GM23338 (cell line): ENCODE measurements around the gene UXS1. TPM values are rescaled to one million over a fixed set of nuclear protein-coding genes. Genes with fewer than 3 reads are reported as not detected.

Experiments
- ATAC-seq: fragments of 200-7000 bp; cut with Tn5 transposase; 3 replicates; pipeline ENCODE4 v1.9.1; 2020
- DNase-seq: peaks from one replicate; pipeline ENCODE4 v3.0.0-alpha.2; 2015; ENCODE audit warnings: low spot score
- H2AFZ ChIP-seq: fragments of 200-600 bp; sonication (generic); 2 replicates; pipeline ENCODE4 v1.8.0; 2016; ENCODE audit warnings: antibody characterized with exemption, mild to moderate bottlenecking, moderate library complexity
- H3F3A ChIP-seq: fragments of 200-600 bp; sonication (generic); replicated peaks from 2 replicates; pipeline ENCODE4 v1.8.0; 2017; ENCODE audit warnings: antibody characterized with exemption, mixed run types, low read depth
- H3K27ac ChIP-seq: fragments of 200-600 bp; sonication (generic); 2 replicates; pipeline ENCODE4 v1.6.1; 2016; ENCODE audit warnings: low read depth
- H3K27me3 ChIP-seq: fragments of 200-600 bp; sonication (generic); 2 replicates; pipeline ENCODE4 v1.8.0; 2016; ENCODE audit warnings: mild to moderate bottlenecking, mixed run types, moderate library complexity; ENCODE audit not compliant: insufficient read depth
- H3K36me3 ChIP-seq: fragments of 200-600 bp; sonication (generic); 2 replicates; pipeline ENCODE4 v1.8.0; 2016; ENCODE audit warnings: mild to moderate bottlenecking; ENCODE audit not compliant: insufficient read depth
- H3K4me1 ChIP-seq: fragments of 200-600 bp; sonication (generic); 2 replicates; pipeline ENCODE4 v1.8.0; 2016; ENCODE audit warnings: mild to moderate bottlenecking, moderate library complexity; ENCODE audit not compliant: insufficient read depth
- H3K4me2 ChIP-seq: fragments of 200-600 bp; sonication (generic); 2 replicates; pipeline ENCODE4 v1.7.1; 2017; ENCODE audit warnings: mixed run types
- H3K4me3 ChIP-seq: fragments of 200-600 bp; sonication (generic); 2 replicates; pipeline ENCODE4 v1.6.1; 2016; ENCODE audit warnings: mixed run types
- H3K79me2 ChIP-seq: fragments of 200-600 bp; sonication (generic); replicated peaks from 2 replicates; pipeline ENCODE4 v1.8.0; 2017; ENCODE audit warnings: mild to moderate bottlenecking; ENCODE audit not compliant: insufficient read depth
- H3K9me2 ChIP-seq: fragments of 200-600 bp; sonication (generic); 2 replicates; pipeline ENCODE4 v1.8.0; 2017; ENCODE audit not compliant: insufficient read depth
- H4K20me1 ChIP-seq: fragments of 200-600 bp; sonication (generic); replicated peaks from 2 replicates; pipeline ENCODE4 v1.8.0; 2017; ENCODE audit warnings: mild to moderate bottlenecking; ENCODE audit not compliant: insufficient read depth
- H3K27ac Mint-ChIP-seq: 2 replicates; pipeline ENCODE4 v1.8.0; 2020; ENCODE audit warnings: inconsistent platforms, mild to moderate bottlenecking, moderate library complexity, mixed read lengths
- H3K27me3 Mint-ChIP-seq: 3 replicates; pipeline ENCODE4 v1.8.0; 2022; ENCODE audit warnings: low read depth, mild to moderate bottlenecking, moderate library complexity, mixed read lengths, inconsistent platforms; ENCODE audit not compliant: insufficient read depth, poor library complexity
- H3K36me3 Mint-ChIP-seq: 3 replicates; pipeline ENCODE4 v1.8.0; 2021; ENCODE audit warnings: low read depth, mild to moderate bottlenecking, inconsistent platforms, moderate library complexity, mixed read lengths
- H3K4me1 Mint-ChIP-seq: 3 replicates; pipeline ENCODE4 v1.8.0; 2020; ENCODE audit warnings: mild to moderate bottlenecking, inconsistent platforms, mixed read lengths
- H3K4me3 Mint-ChIP-seq: 3 replicates; pipeline ENCODE4 v1.8.0; 2021; ENCODE audit warnings: moderate library complexity, mild to moderate bottlenecking, inconsistent platforms, mixed read lengths
- H3K9me3 Mint-ChIP-seq: 3 replicates; pipeline ENCODE4 v1.8.0; 2020; ENCODE audit warnings: moderate library complexity, mild to moderate bottlenecking, inconsistent platforms, mixed read lengths
- CREB1 ChIP-seq: fragments of 250-450 bp; sonication (Bioruptor Pico); IDR thresholded peaks from 2 replicates; pipeline ENCODE4 v1.5.0; 2020; ENCODE audit warnings: low read depth, mild to moderate bottlenecking, moderate library complexity
- EZH2 ChIP-seq: fragments of 200-600 bp; sonication (generic); IDR thresholded peaks from one replicate; pipeline ENCODE4 v1.8.0; 2017; ENCODE audit warnings: antibody characterized with exemption, mild to moderate bottlenecking, low read depth; ENCODE audit not compliant: unreplicated experiment
- EZH2phosphoT487 ChIP-seq: fragments of 200-600 bp; sonication (generic); IDR thresholded peaks from one replicate; pipeline ENCODE4 v1.8.1; 2018; ENCODE audit warnings: antibody characterized with exemption; ENCODE audit not compliant: unreplicated experiment
- JUNB ChIP-seq: IDR thresholded peaks from one replicate; pipeline ENCODE4 v1.6.1; 2016; ENCODE audit warnings: antibody characterized with exemption; ENCODE audit not compliant: unreplicated experiment
- POLR2AphosphoS5 ChIP-seq: IDR thresholded peaks from 2 replicates; pipeline ENCODE4 v1.6.1; 2016; ENCODE audit warnings: antibody characterized with exemption, low read depth
- STAT1 ChIP-seq: IDR thresholded peaks from one replicate; pipeline ENCODE4 v1.6.1; 2016; ENCODE audit warnings: antibody characterized with exemption; ENCODE audit not compliant: unreplicated experiment
- ZNF331 ChIP-seq: fragments of 250-450 bp; sonication (Bioruptor Pico); IDR thresholded peaks from 2 replicates; pipeline ENCODE4 v1.5.0; 2020; ENCODE audit warnings: low read depth, mild to moderate bottlenecking, moderate library complexity
- polyA plus RNA-seq: library from polyadenylated mRNA; unstranded; fragments of >200 nt; fragmentation: Nextera tagmentation; extraction: Ambion mirVana; gene quantifications from 2 replicates; pipeline ENCODE4 v1.2.1, GENCODE V29; 2016
- total RNA-seq: library from RNA; depleted of rRNA; stranded (reverse); fragments of >200 nt; shearing (Covaris generic); gene quantifications from 2 replicates; pipeline ENCODE4 v1.2.3, GENCODE V29; 2014
- TF ChIP-seq, protein P1 (sequence below): IDR thresholded peaks from one replicate; pipeline ENCODE4 v1.6.1; 2018; ENCODE audit warnings: antibody characterized with exemption; ENCODE audit not compliant: unreplicated experiment
- TF ChIP-seq, protein P2 (sequence below): IDR thresholded peaks from 2 replicates; pipeline ENCODE4 v1.6.1; 2016; ENCODE audit warnings: antibody characterized with exemption
- TF ChIP-seq, protein P3 (sequence below), 2 experiments: fragments of 200-600 bp in 1 of 2; sonication (generic) in 1 of 2; conservative IDR thresholded peaks; 2 replicates each; pipeline versions ENCODE4 v1.5.1 to v1.6.1; 2016 to 2017; ENCODE audit warnings: antibody characterized with exemption in 2 of 2, low read depth in 2 of 2, mild to moderate bottlenecking in 2 of 2, moderate library complexity in 1 of 2
- TF ChIP-seq, protein P4 (sequence below): fragments of 250-450 bp; sonication (Bioruptor Pico); IDR thresholded peaks from 2 replicates; pipeline ENCODE4 v1.5.0; 2020; ENCODE audit warnings: mild to moderate bottlenecking, moderate library complexity

Gene UXS1
- total and polyA plus RNA-seq, 2 experiments from 2014 or later, result 48.7 to 131 TPM

DNA sequence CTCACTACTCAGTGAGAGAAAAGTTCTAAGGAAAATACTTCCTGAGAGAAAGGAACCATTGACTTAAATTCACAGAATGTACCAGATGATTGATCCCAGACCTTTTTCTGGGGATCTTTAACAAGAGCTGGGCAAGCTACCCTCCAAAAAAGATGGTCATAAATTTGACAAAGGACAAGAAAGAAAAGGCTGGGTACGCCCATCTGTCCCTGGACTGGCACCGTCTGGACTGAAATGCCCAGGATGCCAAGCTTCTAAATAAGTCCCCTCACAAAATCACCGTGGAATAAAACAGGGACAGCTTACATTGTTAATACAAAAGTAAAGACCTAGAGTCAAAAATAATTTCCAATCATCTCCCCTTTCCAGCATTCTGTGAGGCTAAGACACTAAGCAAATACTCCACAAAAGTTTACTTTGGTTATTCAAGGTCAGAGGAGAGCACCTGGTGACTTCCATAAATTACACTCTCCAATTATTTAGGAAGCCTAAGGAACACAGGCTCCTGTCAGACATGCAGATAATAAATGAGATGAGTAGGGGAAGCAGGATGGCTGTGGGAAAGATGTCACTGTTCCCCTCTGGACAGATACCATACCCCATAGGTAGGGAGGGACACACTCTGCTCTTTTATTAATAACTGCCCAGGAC, 69.9 kb downstream of the UXS1 start (continued):
- TF ChIP-seq, protein P1, sequence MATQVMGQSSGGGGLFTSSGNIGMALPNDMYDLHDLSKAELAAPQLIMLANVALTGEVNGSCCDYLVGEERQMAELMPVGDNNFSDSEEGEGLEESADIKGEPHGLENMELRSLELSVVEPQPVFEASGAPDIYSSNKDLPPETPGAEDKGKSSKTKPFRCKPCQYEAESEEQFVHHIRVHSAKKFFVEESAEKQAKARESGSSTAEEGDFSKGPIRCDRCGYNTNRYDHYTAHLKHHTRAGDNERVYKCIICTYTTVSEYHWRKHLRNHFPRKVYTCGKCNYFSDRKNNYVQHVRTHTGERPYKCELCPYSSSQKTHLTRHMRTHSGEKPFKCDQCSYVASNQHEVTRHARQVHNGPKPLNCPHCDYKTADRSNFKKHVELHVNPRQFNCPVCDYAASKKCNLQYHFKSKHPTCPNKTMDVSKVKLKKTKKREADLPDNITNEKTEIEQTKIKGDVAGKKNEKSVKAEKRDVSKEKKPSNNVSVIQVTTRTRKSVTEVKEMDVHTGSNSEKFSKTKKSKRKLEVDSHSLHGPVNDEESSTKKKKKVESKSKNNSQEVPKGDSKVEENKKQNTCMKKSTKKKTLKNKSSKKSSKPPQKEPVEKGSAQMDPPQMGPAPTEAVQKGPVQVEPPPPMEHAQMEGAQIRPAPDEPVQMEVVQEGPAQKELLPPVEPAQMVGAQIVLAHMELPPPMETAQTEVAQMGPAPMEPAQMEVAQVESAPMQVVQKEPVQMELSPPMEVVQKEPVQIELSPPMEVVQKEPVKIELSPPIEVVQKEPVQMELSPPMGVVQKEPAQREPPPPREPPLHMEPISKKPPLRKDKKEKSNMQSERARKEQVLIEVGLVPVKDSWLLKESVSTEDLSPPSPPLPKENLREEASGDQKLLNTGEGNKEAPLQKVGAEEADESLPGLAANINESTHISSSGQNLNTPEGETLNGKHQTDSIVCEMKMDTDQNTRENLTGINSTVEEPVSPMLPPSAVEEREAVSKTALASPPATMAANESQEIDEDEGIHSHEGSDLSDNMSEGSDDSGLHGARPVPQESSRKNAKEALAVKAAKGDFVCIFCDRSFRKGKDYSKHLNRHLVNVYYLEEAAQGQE, result no peak
- TF ChIP-seq, protein P2, sequence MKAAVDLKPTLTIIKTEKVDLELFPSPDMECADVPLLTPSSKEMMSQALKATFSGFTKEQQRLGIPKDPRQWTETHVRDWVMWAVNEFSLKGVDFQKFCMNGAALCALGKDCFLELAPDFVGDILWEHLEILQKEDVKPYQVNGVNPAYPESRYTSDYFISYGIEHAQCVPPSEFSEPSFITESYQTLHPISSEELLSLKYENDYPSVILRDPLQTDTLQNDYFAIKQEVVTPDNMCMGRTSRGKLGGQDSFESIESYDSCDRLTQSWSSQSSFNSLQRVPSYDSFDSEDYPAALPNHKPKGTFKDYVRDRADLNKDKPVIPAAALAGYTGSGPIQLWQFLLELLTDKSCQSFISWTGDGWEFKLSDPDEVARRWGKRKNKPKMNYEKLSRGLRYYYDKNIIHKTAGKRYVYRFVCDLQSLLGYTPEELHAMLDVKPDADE, result no peak
- TF ChIP-seq JUNB, result no peak
- TF ChIP-seq EZH2phosphoT487, result no peak
- no peak for TF ChIP-seq STAT1
- TF ChIP-seq CREB1 (CRISPR knock-in tag), result no peak
- no peak for TF ChIP-seq POLR2AphosphoS5
- no peak for TF ChIP-seq EZH2

DNA sequence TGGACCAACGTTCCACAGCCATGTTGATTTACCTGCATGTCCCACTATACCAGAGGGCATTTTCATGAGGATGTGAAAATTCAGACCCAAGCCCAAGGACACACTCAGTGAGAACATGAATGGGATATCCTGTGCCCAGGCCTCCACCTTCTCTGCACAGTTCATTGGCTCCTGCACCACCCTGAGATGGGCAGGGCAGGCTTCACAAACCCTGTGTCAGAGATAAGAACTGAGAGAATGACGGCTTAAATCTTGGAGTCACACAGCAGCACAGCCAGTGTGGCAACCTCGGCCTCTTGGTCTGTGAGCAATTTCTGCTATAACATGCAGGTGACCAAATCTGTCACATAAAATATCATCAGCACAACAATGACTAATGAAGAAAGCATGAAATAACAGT, 71.9 kb downstream of the UXS1 start:
- H3K4me1 Mint-ChIP-seq, result peaks cover 21% of the 10 kb centered on the region
- H3K27me3 Mint-ChIP-seq, result no peaks in the 10 kb centered on the region
- Histone ChIP-seq H3K4me3 (no peak overlapping the region), H3K4me2 (no peak overlapping the region), H3F3A (no peaks in the 10 kb centered on the region), H3K4me1 (peaks cover 18% of the 10 kb centered on the region), H3K27ac (no peak overlapping the region), H3K9me2 (no peaks in the 10 kb centered on the region), H2AFZ (no peak overlapping the region), H4K20me1 (peaks cover 11% of the 10 kb centered on the region), H3K27me3 (no peaks in the 10 kb centered on the region), H3K36me3 (peaks cover 4% of the 10 kb centered on the region; the same call in 1 of the 2 replicates), H3K79me2 (peaks cover 22% of the 10 kb centered on the region; the same call in 1 of the 2 replicates)
- no peak for DNase-seq
- H3K4me3 Mint-ChIP-seq, result no peak overlapping the region
- H3K9me3 Mint-ChIP-seq, result no peaks in the 10 kb centered on the region
- H3K27ac Mint-ChIP-seq, result no peak overlapping the region
- peaks cover 20% of the 10 kb centered on the region for H3K36me3 Mint-ChIP-seq
- no peak for ATAC-seq
- TF ChIP-seq EZH2 (no peak), ZNF331 (CRISPR knock-in tag) (no peak)
- TF ChIP-seq, protein P3, sequence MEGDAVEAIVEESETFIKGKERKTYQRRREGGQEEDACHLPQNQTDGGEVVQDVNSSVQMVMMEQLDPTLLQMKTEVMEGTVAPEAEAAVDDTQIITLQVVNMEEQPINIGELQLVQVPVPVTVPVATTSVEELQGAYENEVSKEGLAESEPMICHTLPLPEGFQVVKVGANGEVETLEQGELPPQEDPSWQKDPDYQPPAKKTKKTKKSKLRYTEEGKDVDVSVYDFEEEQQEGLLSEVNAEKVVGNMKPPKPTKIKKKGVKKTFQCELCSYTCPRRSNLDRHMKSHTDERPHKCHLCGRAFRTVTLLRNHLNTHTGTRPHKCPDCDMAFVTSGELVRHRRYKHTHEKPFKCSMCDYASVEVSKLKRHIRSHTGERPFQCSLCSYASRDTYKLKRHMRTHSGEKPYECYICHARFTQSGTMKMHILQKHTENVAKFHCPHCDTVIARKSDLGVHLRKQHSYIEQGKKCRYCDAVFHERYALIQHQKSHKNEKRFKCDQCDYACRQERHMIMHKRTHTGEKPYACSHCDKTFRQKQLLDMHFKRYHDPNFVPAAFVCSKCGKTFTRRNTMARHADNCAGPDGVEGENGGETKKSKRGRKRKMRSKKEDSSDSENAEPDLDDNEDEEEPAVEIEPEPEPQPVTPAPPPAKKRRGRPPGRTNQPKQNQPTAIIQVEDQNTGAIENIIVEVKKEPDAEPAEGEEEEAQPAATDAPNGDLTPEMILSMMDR (conservative IDR thresholded peaks at IDR 0.05; ENCODE audit: low read depth in 2 of 2), result no peak
- TF ChIP-seq, protein P4, sequence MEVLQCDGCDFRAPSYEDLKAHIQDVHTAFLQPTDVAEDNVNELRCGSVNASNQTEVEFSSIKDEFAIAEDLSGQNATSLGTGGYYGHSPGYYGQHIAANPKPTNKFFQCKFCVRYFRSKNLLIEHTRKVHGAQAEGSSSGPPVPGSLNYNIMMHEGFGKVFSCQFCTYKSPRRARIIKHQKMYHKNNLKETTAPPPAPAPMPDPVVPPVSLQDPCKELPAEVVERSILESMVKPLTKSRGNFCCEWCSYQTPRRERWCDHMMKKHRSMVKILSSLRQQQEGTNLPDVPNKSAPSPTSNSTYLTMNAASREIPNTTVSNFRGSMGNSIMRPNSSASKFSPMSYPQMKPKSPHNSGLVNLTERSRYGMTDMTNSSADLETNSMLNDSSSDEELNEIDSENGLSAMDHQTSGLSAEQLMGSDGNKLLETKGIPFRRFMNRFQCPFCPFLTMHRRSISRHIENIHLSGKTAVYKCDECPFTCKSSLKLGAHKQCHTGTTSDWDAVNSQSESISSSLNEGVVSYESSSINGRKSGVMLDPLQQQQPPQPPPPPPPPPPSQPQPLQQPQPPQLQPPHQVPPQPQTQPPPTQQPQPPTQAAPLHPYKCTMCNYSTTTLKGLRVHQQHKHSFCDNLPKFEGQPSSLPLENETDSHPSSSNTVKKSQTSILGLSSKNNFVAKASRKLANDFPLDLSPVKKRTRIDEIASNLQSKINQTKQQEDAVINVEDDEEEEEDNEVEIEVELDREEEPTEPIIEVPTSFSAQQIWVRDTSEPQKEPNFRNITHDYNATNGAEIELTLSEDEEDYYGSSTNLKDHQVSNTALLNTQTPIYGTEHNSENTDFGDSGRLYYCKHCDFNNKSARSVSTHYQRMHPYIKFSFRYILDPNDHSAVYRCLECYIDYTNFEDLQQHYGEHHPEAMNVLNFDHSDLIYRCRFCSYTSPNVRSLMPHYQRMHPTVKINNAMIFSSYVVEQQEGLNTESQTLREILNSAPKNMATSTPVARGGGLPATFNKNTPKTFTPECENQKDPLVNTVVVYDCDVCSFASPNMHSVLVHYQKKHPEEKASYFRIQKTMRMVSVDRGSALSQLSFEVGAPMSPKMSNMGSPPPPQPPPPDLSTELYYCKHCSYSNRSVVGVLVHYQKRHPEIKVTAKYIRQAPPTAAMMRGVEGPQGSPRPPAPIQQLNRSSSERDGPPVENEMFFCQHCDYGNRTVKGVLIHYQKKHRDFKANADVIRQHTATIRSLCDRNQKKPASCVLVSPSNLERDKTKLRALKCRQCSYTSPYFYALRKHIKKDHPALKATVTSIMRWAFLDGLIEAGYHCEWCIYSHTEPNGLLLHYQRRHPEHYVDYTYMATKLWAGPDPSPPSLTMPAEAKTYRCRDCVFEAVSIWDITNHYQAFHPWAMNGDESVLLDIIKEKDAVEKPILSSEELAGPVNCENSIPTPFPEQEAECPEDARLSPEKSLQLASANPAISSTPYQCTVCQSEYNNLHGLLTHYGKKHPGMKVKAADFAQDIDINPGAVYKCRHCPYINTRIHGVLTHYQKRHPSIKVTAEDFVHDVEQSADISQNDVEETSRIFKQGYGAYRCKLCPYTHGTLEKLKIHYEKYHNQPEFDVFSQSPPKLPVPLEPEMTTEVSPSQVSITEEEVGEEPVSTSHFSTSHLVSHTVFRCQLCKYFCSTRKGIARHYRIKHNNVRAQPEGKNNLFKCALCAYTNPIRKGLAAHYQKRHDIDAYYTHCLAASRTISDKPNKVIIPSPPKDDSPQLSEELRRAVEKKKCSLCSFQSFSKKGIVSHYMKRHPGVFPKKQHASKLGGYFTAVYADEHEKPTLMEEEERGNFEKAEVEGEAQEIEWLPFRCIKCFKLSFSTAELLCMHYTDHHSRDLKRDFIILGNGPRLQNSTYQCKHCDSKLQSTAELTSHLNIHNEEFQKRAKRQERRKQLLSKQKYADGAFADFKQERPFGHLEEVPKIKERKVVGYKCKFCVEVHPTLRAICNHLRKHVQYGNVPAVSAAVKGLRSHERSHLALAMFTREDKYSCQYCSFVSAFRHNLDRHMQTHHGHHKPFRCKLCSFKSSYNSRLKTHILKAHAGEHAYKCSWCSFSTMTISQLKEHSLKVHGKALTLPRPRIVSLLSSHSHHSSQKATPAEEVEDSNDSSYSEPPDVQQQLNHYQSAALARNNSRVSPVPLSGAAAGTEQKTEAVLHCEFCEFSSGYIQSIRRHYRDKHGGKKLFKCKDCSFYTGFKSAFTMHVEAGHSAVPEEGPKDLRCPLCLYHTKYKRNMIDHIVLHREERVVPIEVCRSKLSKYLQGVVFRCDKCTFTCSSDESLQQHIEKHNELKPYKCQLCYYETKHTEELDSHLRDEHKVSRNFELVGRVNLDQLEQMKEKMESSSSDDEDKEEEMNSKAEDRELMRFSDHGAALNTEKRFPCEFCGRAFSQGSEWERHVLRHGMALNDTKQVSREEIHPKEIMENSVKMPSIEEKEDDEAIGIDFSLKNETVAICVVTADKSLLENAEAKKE (CRISPR knock-in tag), result no peak
